GM12801 (cell line): ENCODE results near the gene CYP1A2.

ENCODE experiments used
- TF ChIP-seq, protein P1 (sequence below): IDR thresholded peaks from one replicate; pipeline ENCODE4 v1.5.1; 2011; ENCODE audit warnings: control low read depth; ENCODE audit not compliant: insufficient read length; ENCODE audit errors: extremely low read depth

Gene CYP1A2

DNA sequence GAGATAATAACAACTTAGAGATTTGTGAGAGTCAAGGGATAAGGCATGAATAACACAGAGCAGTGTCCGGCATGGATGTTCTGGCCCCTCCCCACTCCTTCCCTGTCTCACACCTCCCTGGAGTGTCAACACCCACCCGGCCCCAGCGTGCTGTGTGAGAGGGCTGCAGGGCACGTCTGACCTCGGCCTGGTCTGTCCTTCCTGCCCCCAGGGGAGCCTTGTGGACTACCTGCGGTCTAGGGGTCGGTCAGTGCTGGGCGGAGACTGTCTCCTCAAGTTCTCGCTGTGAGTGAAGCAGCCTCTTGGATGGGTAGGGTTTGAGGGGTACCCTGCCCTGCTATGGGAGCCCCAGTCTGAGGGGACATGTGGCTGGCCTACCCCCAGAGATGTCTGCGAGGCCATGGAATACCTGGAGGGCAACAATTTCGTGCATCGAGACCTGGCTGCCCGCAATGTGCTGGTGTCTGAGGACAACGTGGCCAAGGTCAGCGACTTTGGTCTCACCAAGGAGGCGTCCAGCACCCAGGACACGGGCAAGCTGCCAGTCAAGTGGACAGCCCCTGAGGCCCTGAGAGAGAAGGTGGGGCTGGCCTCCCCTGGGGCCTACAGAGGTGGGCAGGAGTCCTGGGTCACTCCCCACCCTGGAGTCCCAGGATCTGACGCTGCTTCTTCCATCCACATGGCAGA lies 52.8 kb downstream of the CYP1A2 start:
- TF ChIP-seq, protein P1, sequence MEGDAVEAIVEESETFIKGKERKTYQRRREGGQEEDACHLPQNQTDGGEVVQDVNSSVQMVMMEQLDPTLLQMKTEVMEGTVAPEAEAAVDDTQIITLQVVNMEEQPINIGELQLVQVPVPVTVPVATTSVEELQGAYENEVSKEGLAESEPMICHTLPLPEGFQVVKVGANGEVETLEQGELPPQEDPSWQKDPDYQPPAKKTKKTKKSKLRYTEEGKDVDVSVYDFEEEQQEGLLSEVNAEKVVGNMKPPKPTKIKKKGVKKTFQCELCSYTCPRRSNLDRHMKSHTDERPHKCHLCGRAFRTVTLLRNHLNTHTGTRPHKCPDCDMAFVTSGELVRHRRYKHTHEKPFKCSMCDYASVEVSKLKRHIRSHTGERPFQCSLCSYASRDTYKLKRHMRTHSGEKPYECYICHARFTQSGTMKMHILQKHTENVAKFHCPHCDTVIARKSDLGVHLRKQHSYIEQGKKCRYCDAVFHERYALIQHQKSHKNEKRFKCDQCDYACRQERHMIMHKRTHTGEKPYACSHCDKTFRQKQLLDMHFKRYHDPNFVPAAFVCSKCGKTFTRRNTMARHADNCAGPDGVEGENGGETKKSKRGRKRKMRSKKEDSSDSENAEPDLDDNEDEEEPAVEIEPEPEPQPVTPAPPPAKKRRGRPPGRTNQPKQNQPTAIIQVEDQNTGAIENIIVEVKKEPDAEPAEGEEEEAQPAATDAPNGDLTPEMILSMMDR = no peak

DNA sequence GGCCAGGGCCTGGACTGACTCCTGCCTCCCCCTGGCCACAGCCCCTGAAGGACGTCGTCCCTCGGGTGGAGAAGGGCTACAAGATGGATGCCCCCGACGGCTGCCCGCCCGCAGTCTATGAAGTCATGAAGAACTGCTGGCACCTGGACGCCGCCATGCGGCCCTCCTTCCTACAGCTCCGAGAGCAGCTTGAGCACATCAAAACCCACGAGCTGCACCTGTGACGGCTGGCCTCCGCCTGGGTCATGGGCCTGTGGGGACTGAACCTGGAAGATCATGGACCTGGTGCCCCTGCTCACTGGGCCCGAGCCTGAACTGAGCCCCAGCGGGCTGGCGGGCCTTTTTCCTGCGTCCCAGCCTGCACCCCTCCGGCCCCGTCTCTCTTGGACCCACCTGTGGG lies 53.6 kb downstream of the CYP1A2 start:
- TF ChIP-seq, protein P1 = no peak

DNA sequence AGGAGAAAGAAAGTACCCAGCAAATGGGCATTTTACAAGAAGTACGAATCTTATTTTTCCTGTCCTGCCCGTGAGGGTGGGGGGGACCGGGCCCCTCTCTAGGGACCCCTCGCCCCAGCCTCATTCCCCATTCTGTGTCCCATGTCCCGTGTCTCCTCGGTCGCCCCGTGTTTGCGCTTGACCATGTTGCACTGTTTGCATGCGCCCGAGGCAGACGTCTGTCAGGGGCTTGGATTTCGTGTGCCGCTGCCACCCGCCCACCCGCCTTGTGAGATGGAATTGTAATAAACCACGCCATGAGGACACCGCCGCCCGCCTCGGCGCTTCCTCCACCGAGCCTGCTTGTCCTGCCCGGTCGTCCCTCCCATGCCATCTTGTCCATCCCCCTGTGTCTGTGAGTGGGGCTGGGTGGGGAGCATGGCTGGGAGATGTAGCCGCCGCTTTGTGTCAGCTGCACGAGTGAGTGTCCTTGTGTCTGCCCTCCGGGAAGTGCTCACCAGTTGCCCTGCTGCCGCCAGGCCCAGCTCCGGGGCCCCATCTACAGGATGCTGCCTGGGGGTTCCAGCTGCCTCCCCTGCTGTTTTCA lies 54.3 kb downstream of the CYP1A2 start:
- TF ChIP-seq, protein P1 = no peak

DNA sequence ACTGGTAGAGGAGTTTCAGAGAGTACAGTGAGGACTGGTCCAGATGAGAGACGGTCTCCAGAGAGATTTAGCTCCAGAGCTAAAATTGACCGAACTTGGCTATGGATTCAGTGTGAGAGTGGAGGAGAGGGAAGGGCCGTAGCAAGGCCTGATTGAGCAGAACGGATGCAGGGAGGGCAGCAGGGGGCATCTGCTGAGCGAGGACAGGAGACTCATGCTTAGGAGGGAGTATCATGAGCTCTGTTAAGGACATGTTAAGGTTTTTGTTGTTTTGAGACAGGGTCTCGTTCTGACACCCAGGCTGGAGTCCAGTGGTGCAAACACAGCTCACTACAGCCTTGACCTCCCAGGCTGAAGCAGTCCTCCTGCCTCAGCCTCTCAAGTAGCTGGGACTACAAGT lies 56.3 kb downstream of the CYP1A2 start:
- TF ChIP-seq, protein P1 = no peak
